K562 treated with DMSO at 1 percent for 48 hours (cell line): Measurements from ENCODE around the gene DGLUCY. TPM values are rescaled to one million over a fixed set of nuclear protein-coding genes. Genes with fewer than 3 reads are reported as not detected.

Source experiments
- total RNA-seq: library from RNA; unstranded; fragments of 300-600 nt; gene quantifications from 2 replicates; pipeline ENCODE4 v1.2.3, GENCODE V29; 2022; ENCODE audit warnings: low replicate concordance; ENCODE audit errors: extremely low read depth

The DGLUCY gene
- total RNA-seq, result not detected in 2 replicates

GRCh38 chr14:91113829-91114078, at the start of gene DGLUCY:
Gene DGLUCY, plus strand, starts transcription at chr14:91114073. Its CDS starts 46,222 bp downstream, at chr14:91160295.

GRCh38 chr14:91244501-91244901, 130.6 kb downstream of the DGLUCY start, which contains the start of gene GPR68:
Gene GPR68, minus strand, starts transcription at chr14:91244704. Its CDS starts 9,654 bp downstream, at chr14:91235050.

Other genes with a start within 250 kb of the DGLUCY start
- not detected in 2 replicates for gene RPS6KA5, start 53.4 kb upstream of the DGLUCY start, total RNA-seq
- not detected in 2 replicates for gene GPR68, start 130.6 kb downstream of the DGLUCY start, total RNA-seq